ENCODE data around the gene RNF38.

DNA sequence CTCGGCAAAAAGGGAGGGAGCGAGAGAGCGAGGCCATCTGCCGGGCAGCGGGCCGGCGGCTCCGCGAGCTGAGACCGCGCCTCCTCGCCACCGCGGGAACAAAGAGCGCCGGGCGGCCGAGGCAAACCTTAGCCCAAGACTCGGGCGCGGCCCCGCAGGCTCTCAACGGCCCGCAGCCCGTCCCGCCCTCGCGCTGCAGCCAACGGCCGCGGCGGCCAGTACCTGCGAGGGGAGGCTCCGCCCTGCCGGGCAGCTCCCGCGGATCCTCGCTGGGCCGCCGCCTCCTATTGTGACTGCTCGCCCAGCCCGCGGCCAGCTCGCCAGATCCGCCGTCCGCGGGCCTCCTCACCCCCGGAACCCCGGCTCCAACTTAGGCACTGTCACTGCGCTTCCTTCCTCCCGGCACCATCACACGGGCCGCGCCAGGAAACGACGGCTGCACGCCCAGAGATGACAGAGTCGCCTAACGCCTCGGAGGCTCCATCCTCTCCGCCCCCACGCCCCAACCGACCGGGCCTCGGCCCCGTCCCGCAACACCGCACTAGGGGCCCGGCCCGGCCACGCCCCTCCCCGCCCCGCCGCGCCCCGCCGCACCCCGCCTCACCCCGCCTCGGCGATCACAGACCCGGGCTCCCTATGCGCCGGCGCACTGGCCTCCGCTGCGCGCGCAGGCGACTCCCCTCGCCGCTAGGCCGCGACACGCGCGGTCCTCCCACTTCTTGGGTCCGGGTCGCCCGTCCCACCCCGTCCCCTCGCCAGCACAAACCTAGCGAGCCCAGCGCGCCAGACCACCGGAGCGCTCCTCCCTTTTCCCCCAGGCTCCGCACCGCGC is 479 bp upstream of the RNF38 start:
- TF ChIP-seq ZNF8 (CRISPR knock-in tag; IDR thresholded peaks at IDR 0.05) (no peak), ARNTL (CRISPR knock-in tag; IDR thresholded peaks at IDR 0.05; ENCODE audit: borderline replicate concordance, low read depth) (no peak), GLIS3 (CRISPR knock-in tag; IDR thresholded peaks at IDR 0.05) (no peak), ESRRG (CRISPR knock-in tag; IDR thresholded peaks at IDR 0.05) (no peak), TOX (CRISPR knock-in tag; IDR thresholded peaks at IDR 0.05; ENCODE audit: borderline replicate concordance) (no peak), OSR1 (CRISPR knock-in tag; IDR thresholded peaks at IDR 0.05) (no peak), ISL1 (CRISPR knock-in tag; IDR thresholded peaks at IDR 0.05) (no peak), TCF4 (CRISPR knock-in tag; IDR thresholded peaks at IDR 0.05; ENCODE audit: borderline replicate concordance) (no peak), BACH2 (CRISPR knock-in tag; IDR thresholded peaks at IDR 0.05; ENCODE audit: borderline replicate concordance) (no peak), RARB (CRISPR knock-in tag; IDR thresholded peaks at IDR 0.05) (no peak), ZFP3 (CRISPR knock-in tag; IDR thresholded peaks at IDR 0.05) (peak; percentile 60)
- TF ChIP-seq, protein P1, sequence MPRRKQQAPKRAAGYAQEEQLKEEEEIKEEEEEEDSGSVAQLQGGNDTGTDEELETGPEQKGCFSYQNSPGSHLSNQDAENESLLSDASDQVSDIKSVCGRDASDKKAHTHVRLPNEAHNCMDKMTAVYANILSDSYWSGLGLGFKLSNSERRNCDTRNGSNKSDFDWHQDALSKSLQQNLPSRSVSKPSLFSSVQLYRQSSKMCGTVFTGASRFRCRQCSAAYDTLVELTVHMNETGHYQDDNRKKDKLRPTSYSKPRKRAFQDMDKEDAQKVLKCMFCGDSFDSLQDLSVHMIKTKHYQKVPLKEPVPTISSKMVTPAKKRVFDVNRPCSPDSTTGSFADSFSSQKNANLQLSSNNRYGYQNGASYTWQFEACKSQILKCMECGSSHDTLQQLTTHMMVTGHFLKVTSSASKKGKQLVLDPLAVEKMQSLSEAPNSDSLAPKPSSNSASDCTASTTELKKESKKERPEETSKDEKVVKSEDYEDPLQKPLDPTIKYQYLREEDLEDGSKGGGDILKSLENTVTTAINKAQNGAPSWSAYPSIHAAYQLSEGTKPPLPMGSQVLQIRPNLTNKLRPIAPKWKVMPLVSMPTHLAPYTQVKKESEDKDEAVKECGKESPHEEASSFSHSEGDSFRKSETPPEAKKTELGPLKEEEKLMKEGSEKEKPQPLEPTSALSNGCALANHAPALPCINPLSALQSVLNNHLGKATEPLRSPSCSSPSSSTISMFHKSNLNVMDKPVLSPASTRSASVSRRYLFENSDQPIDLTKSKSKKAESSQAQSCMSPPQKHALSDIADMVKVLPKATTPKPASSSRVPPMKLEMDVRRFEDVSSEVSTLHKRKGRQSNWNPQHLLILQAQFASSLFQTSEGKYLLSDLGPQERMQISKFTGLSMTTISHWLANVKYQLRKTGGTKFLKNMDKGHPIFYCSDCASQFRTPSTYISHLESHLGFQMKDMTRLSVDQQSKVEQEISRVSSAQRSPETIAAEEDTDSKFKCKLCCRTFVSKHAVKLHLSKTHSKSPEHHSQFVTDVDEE (CRISPR knock-in tag; IDR thresholded peaks at IDR 0.05) = no peak
- TF ChIP-seq, protein P2, sequence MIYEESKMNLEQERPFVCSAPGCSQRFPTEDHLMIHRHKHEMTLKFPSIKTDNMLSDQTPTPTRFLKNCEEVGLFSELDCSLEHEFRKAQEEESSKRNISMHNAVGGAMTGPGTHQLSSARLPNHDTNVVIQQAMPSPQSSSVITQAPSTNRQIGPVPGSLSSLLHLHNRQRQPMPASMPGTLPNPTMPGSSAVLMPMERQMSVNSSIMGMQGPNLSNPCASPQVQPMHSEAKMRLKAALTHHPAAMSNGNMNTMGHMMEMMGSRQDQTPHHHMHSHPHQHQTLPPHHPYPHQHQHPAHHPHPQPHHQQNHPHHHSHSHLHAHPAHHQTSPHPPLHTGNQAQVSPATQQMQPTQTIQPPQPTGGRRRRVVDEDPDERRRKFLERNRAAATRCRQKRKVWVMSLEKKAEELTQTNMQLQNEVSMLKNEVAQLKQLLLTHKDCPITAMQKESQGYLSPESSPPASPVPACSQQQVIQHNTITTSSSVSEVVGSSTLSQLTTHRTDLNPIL (CRISPR knock-in tag; IDR thresholded peaks at IDR 0.05; ENCODE audit: low read depth) = no peak
- TF ChIP-seq, protein P3, sequence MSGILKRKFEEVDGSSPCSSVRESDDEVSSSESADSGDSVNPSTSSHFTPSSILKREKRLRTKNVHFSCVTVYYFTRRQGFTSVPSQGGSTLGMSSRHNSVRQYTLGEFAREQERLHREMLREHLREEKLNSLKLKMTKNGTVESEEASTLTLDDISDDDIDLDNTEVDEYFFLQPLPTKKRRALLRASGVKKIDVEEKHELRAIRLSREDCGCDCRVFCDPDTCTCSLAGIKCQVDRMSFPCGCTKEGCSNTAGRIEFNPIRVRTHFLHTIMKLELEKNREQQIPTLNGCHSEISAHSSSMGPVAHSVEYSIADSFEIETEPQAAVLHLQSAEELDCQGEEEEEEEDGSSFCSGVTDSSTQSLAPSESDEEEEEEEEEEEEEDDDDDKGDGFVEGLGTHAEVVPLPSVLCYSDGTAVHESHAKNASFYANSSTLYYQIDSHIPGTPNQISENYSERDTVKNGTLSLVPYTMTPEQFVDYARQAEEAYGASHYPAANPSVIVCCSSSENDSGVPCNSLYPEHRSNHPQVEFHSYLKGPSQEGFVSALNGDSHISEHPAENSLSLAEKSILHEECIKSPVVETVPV (CRISPR knock-in tag; IDR thresholded peaks at IDR 0.05) = no peak

Data from SK-N-SH treated with all-trans-retinoic acid at 6 μM for 48 hours (cell line).